GM18498 (cell line): Measurements from ENCODE around the gene HECA.
"Not testable (repeated sequence)": the region's sequence is repeated elsewhere in the genome, so short reads cannot be mapped to it uniquely, and the experiment has no call there.

ENCODE experiments used
- ATAC-seq: cut with Tn5 transposase; IDR thresholded peaks from one replicate; pipeline ENCODE4 v1.9.1; 2021; ENCODE audit warnings: mild to moderate bottlenecking, moderate library complexity; ENCODE audit not compliant: unreplicated experiment

The HECA gene, protein sequence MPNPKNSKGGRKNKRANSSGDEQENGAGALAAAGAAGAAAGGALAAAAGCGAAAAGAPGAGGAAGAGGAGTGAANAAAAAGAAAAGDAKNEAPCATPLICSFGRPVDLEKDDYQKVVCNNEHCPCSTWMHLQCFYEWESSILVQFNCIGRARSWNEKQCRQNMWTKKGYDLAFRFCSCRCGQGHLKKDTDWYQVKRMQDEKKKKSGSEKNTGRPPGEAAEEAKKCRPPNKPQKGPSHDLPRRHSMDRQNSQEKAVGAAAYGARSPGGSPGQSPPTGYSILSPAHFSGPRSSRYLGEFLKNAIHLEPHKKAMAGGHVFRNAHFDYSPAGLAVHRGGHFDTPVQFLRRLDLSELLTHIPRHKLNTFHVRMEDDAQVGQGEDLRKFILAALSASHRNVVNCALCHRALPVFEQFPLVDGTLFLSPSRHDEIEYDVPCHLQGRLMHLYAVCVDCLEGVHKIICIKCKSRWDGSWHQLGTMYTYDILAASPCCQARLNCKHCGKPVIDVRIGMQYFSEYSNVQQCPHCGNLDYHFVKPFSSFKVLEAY

DNA sequence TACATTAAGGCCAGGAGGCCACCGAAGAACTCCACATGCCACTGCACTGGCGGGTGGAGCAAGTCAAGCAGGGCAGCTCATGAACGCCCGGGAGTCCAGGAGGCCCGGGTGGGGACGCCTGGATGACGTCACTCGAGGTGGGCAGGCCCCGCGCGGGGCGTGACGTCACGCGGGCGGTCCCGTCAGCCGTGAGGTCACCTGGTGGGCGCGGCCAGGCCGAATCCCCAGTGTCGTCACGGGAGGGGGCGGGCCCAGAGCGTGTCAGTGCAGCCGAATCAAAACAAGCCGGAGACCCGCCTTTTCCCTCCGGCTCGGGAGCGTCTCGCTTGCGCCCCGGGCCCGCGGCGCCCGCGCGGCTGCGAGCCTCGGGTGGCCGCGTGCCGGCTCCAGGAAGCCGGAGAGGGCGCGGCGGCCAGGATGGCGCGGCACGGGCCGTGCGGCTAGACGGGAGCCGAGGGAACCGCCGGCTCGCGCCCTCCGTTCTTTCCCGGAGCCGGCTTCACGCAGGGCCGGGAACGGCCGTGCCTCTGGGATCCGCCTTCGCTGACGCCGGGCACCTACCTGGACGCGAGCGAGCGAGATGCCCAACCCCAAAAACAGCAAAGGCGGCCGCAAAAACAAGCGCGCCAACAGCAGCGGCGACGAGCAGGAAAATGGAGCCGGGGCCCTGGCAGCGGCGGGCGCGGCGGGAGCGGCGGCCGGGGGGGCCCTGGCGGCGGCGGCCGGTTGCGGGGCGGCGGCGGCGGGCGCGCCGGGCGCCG lies at the start of gene HECA:
Gene HECA, plus strand, starts transcription at position 264 of the 761 bp plus-strand sequence. Its CDS starts 317 bp downstream, at position 581.
- peak; percentile 83 for ATAC-seq

DNA sequence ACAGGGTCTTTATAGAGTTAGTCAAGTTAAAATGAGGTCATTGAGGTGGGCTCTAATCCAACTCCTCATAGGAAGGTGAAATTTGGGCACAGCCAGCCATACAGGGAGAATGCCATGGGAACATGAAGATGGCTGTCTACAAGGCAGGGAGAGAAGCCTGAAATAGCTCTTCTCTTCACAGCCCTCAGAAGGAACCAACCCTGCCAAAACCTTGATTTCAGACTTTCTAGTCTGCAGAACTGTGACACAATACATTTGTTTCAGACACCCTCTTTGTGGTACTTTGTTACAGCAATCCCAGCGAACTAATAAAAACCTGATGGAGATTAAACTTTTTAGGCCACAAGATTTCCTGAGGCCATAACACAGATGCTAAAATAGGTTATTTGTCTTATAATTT lies 43.1 kb upstream of the HECA start:
- no peak for ATAC-seq

- peak; percentile 84 for ATAC-seq
Observed at GRCh38 chr6:139099984-139100383, 34.9 kb upstream of the HECA start.

GRCh38 chr6:139107051-139107450 lies 27.8 kb upstream of the HECA start:
- ATAC-seq: no peak

- no peak for ATAC-seq
Observed at GRCh38 chr6:139108378-139108777, 26.5 kb upstream of the HECA start.

DNA sequence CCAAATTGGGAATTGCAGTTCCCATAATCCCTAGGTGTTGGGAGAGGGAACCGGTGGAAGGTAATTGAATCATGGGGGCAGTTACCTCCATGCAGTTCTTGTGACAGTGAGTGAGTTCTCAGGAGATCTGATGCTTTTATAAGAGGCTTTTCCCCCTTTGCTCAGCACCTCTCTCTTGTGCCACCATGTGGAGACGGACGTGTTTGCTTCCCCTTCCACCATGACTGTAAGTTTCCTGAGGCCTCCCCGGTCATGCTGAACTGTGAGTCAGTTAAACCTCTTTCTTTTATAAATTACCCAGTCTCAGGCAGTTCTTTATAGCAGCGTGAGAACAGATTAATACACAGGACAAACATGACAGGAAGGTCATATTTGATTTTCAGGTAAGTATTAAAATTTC lies 25.3 kb upstream of the HECA start:
- no peak for ATAC-seq

DNA sequence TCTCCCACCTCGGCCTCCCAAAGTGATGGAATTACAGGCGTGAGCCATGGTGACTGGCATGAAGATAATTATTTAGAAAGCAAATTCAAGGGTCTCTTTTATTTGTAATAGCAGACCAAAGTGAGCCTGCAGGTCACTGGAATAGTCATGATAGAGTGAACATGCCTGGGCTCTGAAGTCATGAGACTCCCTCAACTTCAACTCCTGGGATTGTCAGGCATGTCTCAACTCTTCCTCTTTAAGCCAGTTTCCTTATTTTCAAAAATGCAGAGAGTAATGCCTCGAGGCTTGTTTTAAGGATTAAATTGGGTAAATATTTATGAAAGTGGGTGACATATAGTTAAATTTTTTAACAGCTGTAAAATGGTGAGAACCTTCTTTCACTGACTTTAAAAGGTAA lies 22.7 kb upstream of the HECA start:
- ATAC-seq: no peak

DNA sequence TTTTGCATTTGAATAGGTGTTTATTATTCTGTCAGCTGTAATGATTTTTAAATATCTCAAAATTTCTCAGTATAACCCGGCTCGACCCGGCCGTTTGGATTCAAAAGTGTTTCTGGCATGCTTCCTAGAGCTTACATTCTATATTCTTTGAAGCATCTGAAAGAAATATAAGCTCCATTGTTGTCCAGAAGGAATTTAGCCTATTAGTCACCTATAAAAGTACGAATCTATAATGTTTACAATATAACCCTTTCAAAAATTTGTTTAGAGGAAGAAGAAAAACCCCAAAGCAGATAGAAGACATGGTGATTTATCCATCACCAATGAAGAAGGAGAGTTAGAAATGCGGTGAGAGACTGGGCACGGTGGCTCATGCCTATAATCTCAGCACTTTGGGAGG lies 22.3 kb upstream of the HECA start:
- ATAC-seq: no peak

DNA sequence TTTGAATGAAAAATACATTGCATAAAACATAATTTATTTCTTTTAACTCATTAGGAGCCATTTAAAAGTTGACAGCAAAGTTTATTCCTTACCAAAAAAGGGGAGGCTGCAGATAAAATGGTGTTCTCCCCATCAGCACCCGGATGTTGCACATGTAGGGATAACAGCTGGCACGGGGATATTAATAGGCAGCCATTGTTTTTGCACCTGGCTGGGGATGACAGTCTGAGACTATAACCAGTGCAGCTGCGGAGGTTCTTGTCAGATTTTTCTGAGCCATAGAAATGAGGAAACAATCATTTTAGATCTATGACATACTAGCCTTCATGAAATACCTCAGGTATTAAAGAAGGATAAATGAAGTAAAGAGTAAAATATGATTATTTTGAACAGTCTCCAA lies 20.1 kb upstream of the HECA start:
- no peak for ATAC-seq

DNA sequence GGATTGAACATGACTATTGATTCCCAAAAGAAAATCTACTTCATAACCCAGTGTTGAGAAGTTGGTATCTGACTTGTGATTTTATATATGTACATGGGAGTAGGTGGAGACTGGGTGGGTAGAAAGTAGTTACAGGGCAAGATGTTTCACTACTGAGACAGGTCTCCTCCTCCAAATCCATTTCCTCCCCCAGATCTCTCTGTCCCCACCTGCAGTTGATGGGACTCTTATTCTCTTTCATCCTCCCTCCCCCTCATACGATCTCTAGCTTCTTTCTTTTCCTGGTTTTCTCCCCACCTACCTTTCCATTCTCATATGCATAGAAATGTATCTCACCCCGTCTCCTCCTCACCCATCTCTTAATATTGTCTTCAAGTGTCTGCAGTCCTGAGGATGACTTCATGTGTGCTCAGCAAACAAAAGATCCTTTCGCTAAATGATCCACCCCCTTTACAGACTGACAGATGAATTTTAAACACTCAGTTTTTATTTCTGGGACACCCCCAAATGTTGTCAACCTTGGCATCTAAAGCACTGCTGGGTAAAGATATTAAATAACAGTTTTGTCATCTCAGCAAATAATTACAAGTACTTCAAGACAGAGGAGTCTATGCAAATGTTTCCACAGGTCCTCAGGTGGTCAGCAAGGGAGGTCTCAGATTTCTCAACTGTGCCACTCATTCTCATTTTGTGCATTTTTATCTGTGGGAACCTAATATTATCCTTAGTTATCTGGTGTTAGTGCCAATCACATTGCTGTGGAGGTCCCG lies 18.7 kb upstream of the HECA start:
- no peak for ATAC-seq

GRCh38 chr6:139117734-139118133 lies 17.1 kb upstream of the HECA start:
- ATAC-seq: no peak

GRCh38 chr6:139119552-139119951 lies 15.3 kb upstream of the HECA start:
- no peak for ATAC-seq

DNA sequence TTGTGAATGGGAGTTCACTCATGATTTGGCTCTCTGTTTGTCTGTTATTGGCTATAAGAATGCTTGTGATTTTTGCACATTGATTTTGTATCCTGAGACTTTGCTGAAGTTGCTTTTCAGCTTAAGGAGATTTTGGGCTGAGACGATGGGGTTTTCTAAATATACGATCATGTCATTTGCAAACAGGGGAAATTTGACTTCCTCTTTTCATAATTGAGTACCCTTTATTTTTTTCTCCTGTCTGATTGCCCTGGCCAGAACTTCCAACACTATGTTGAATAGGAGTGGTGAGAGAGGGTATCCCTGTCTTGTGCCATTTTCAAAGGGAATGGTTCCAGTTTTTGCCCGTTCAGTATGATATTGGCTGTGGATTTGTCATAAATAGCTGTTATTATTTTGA lies 12.1 kb upstream of the HECA start:
- ATAC-seq: not testable (repeated sequence)

- ATAC-seq: peak; percentile 100
Observed at GRCh38 chr6:139124887-139125672, 9.8 kb upstream of the HECA start.

GRCh38 chr6:139126255-139126654 lies 8.6 kb upstream of the HECA start:
- no peak for ATAC-seq

- no peak for ATAC-seq
Observed at GRCh38 chr6:139126931-139127330, 7.9 kb upstream of the HECA start.

GRCh38 chr6:139129284-139129683 lies 5.6 kb upstream of the HECA start:
- no peak for ATAC-seq

GRCh38 chr6:139131736-139132280 lies 3.1 kb upstream of the HECA start:
- ATAC-seq: no peak

- peak; percentile 28 for ATAC-seq
Observed at GRCh38 chr6:139133262-139134063, 1.4 kb upstream of the HECA start.
